CD14-positive monocyte (primary cell): ENCODE measurements around the gene CDKN2B. TPM values are rescaled to one million over a fixed set of nuclear protein-coding genes. Genes with fewer than 3 reads are reported as not detected.
A peak's percentile ranks its signal among the peaks of the same experiment; 100 is the strongest.

Experiments
- DNase-seq, 3 donors: peaks; one replicate each; pipeline ENCODE4 v3.0.0-alpha.2; 2011 to 2022
- H2AFZ ChIP-seq: 2 replicates; pipeline ENCODE4 v1.6.0; 2012; ENCODE audit warnings: mild to moderate bottlenecking, low read depth, low read length, inconsistent platforms; ENCODE audit not compliant: insufficient read depth, poor library complexity, severe bottlenecking
- H3K27ac ChIP-seq, 2 donors: 1 replicate in 1 of 2; 2 replicates in 1 of 2; pipeline ENCODE4 v1.5.1; 2012 to 2013; ENCODE audit warnings: low read length in 2 of 2, control low read depth in 1 of 2, inconsistent platforms in 1 of 2, low read depth in 1 of 2, mild to moderate bottlenecking in 1 of 2
- H3K27me3 ChIP-seq, 2 donors: one replicate each; pipeline versions ENCODE4 v1.6.0 to v1.6.1; 2011 to 2013; ENCODE audit warnings: low read length in 2 of 2; ENCODE audit not compliant: control insufficient read depth in 2 of 2, insufficient read depth in 2 of 2
- H3K36me3 ChIP-seq, 2 donors: replicated peaks in 1 of 2; 1 replicate in 1 of 2; 2 replicates in 1 of 2; pipeline versions ENCODE4 v1.5.1 to v1.6.1; 2012 to 2013; ENCODE audit warnings: low read length in 2 of 2, control low read depth in 1 of 2, inconsistent platforms in 1 of 2, mild to moderate bottlenecking in 1 of 2; ENCODE audit not compliant: insufficient read depth in 2 of 2, control insufficient read depth in 1 of 2
- H3K4me1 ChIP-seq, 2 donors: 1 replicate in 1 of 2; 2 replicates in 1 of 2; pipeline versions ENCODE4 v1.5.1 to v1.6.1; 2012 to 2013; ENCODE audit warnings: low read length in 2 of 2, control low read depth in 1 of 2, inconsistent platforms in 1 of 2, mild to moderate bottlenecking in 1 of 2, moderate library complexity in 1 of 2; ENCODE audit not compliant: insufficient read depth in 2 of 2, control insufficient read depth in 1 of 2
- H3K4me2 ChIP-seq: replicated peaks from 2 replicates; pipeline ENCODE3; 2012; ENCODE audit warnings: low read length, moderate library complexity, mild to moderate bottlenecking; ENCODE audit not compliant: poor library complexity, severe bottlenecking; ENCODE audit errors: extremely low read depth
- H3K4me3 ChIP-seq, 3 experiments: fragments of 200-600 bp in 1 of 3; sonication (generic) in 1 of 3; replicated peaks in 1 of 3; 1 replicate in 2 of 3; 2 replicates in 1 of 3; pipeline ENCODE4 v1.5.1; 2011 to 2013; ENCODE audit warnings: low read length in 3 of 3, mild to moderate bottlenecking in 3 of 3, control low read depth in 2 of 3, low read depth in 2 of 3, inconsistent platforms in 1 of 3, moderate library complexity in 1 of 3
- H3K79me2 ChIP-seq: 2 replicates; pipeline ENCODE4 v1.6.0; 2012; ENCODE audit warnings: mild to moderate bottlenecking, control low read depth, inconsistent platforms, low read length, moderate library complexity; ENCODE audit not compliant: insufficient read depth
- H3K9ac ChIP-seq: 2 replicates; pipeline ENCODE4 v1.6.0; 2017; ENCODE audit warnings: low read length, mild to moderate bottlenecking; ENCODE audit not compliant: insufficient read depth, poor library complexity, severe bottlenecking
- H3K9me3 ChIP-seq, 2 donors: replicated peaks in 1 of 2; 1 replicate in 1 of 2; 2 replicates in 1 of 2; pipeline versions ENCODE4 v1.5.1 to v1.6.1; 2012 to 2013; ENCODE audit warnings: low read length in 2 of 2, control low read depth in 1 of 2; ENCODE audit not compliant: control insufficient read depth in 1 of 2, insufficient read depth in 1 of 2
- H4K20me1 ChIP-seq: 2 replicates; pipeline ENCODE4 v1.6.0; 2012; ENCODE audit warnings: mild to moderate bottlenecking, low read length, control low read depth, moderate library complexity; ENCODE audit not compliant: insufficient read depth
- H3K27ac Mint-ChIP-seq, 7 donors: one replicate each; pipeline ENCODE4 v1.8.0; 2020; ENCODE audit warnings: mild to moderate bottlenecking in 7 of 7, mixed read lengths in 7 of 7, moderate library complexity in 6 of 7, inconsistent platforms in 2 of 7
- H3K27me3 Mint-ChIP-seq, 3 donors: one replicate each; pipeline ENCODE4 v1.8.0; 2021 to 2022; ENCODE audit warnings: low read depth in 3 of 3, mild to moderate bottlenecking in 3 of 3, mixed read lengths in 3 of 3, moderate library complexity in 3 of 3, inconsistent platforms in 1 of 3
- H3K36me3 Mint-ChIP-seq, 2 donors: one replicate each; pipeline ENCODE4 v1.8.0; 2020; ENCODE audit warnings: mixed read lengths in 2 of 2, inconsistent platforms in 1 of 2, mild to moderate bottlenecking in 1 of 2
- H3K4me1 Mint-ChIP-seq: one replicate; pipeline ENCODE4 v1.8.0; 2020; ENCODE audit warnings: mild to moderate bottlenecking, mixed read lengths
- H3K4me3 Mint-ChIP-seq, 2 donors: one replicate each; pipeline ENCODE4 v1.8.0; 2020; ENCODE audit warnings: mild to moderate bottlenecking in 2 of 2, mixed read lengths in 2 of 2, moderate library complexity in 1 of 2
- H3K9me3 Mint-ChIP-seq, 7 donors: one replicate each; pipeline ENCODE4 v1.8.0; 2020 to 2022; ENCODE audit warnings: mixed read lengths in 7 of 7, mild to moderate bottlenecking in 6 of 7, moderate library complexity in 6 of 7, inconsistent platforms in 2 of 7
- CTCF ChIP-seq: fragments of 200-600 bp; IDR thresholded peaks from one replicate; pipeline ENCODE4 v1.8.0; 2022; ENCODE audit warnings: antibody characterized with exemption, mild to moderate bottlenecking
- WGBS: methylation state at CpG from one replicate; pipeline ENCODE4 v1.1.5; 2013; ENCODE audit warnings: missing lambda C conversion rate; ENCODE audit not compliant: insufficient coverage; 5-methylcytosine and 5-hydroxymethylcytosine counted together
- intact Hi-C, 2 donors: fragments of 100-400 bp; cut with micrococcal nuclease; formaldehyde crosslinking; loops; one replicate each; pipeline versions ENCODE4 v1.15.0 to v1.15.1; 2023
- polyA plus RNA-seq, 3 donors: library from polyadenylated mRNA; depleted of rRNA in 1 of 3; unstranded in 2 of 3; stranded (reverse) in 1 of 3; fragments of 300-500 nt in 2 of 3; fragments of >200 nt in 1 of 3; fragmentation: Illumina TruSeq in 2 of 3; gene quantifications; 1 replicate in 2 of 3; 2 replicates in 1 of 3; pipeline ENCODE4 v1.2.3, GENCODE V29; 2012 to 2021

CDKN2B gene
- polyA plus RNA-seq, 3 donors, result 1.2 to 6.7 (median 2.7) TPM

GRCh38 chr9:21996438-21996837, 12.7 kb downstream of the CDKN2B start:
- Mint-ChIP-seq H3K27me3 (peaks cover 47 to 63% (median 54%) of the 10 kb centered on the region in 3 donors), H3K36me3 (peaks cover 14 to 19% of the 10 kb centered on the region in 2 donors), H3K9me3 (peaks cover 0 to 10% (median 0%) of the 10 kb centered on the region in 7 donors), H3K4me1 (peaks cover 21% of the 10 kb centered on the region), H3K27ac (peak overlapping the region in 2 of 7 donors; percentile 91 to 96), H3K4me3 (peak overlapping the region; percentile 95 to 98)
- intact Hi-C loops, result no loop called here
- Histone ChIP-seq H2AFZ (peak overlapping the region; percentile 96), H3K27ac (no peak overlapping the region), H3K27me3 (peaks cover 46 to 77% of the 10 kb centered on the region in 2 donors), H3K4me1 (peaks cover 19 to 28% of the 10 kb centered on the region in 2 donors), H3K9ac (no peak overlapping the region), H4K20me1 (no peaks in the 10 kb centered on the region), H3K9me3 (peaks cover 0 to 4% of the 10 kb centered on the region in 2 donors), H3K79me2 (peaks cover 4% of the 10 kb centered on the region), H3K4me3 (no peak overlapping the region), H3K4me2 (peak overlapping the region; percentile 100), H3K36me3 (no peaks in the 10 kb centered on the region)
- 8% methylated on average over 2 of the region's 9 CpGs for WGBS
- no peak for DNase-seq
- TF ChIP-seq CTCF, result no peak

GRCh38 chr9:21995666-21996398, 13.3 kb downstream of the CDKN2B start:
- H3K27ac Mint-ChIP-seq, result peak overlapping the region; percentile 91 to 97 (median 95)
- Histone ChIP-seq H3K36me3 (no peaks in the 10 kb centered on the region), H4K20me1 (no peaks in the 10 kb centered on the region), H2AFZ (peak overlapping the region; percentile 96), H3K4me2 (peak overlapping the region; percentile 100), H3K27me3 (peaks cover 45 to 77% of the 10 kb centered on the region in 2 donors), H3K4me3 (peak overlapping the region; percentile 56 to 94 (median 73)), H3K79me2 (peaks cover 4% of the 10 kb centered on the region), H3K9ac (peak overlapping the region; percentile 95), H3K4me1 (peaks cover 19 to 28% of the 10 kb centered on the region in 2 donors), H3K9me3 (peaks cover 0 to 4% of the 10 kb centered on the region in 2 donors), H3K27ac (peak overlapping the region in 1 of 2 donors; percentile 97)
- peak overlapping the region; percentile 95 to 98 for H3K4me3 Mint-ChIP-seq
- TF ChIP-seq CTCF, result peak; percentile 26
- peaks cover 0 to 10% (median 0%) of the 10 kb centered on the region in 7 donors for H3K9me3 Mint-ChIP-seq
- H3K36me3 Mint-ChIP-seq, result peaks cover 14 to 24% of the 10 kb centered on the region in 2 donors
- intact Hi-C loops, result loop anchor here in 1 of 2 donors (1.0 kb wide), 1 partner anchor 12 kb away; no protein-coding TSS in a partner anchor
- 3% methylated on average over 53 of the region's 54 CpGs for WGBS
- peak; percentile 36 to 59 (median 44) for DNase-seq
- peaks cover 49 to 64% (median 54%) of the 10 kb centered on the region in 3 donors for H3K27me3 Mint-ChIP-seq
- peaks cover 21% of the 10 kb centered on the region for H3K4me1 Mint-ChIP-seq
